Pancreas (tissue), 10 donors: ENCODE measurements around the gene DYRK1A. TPM values are rescaled to one million over a fixed set of nuclear protein-coding genes. Genes with fewer than 3 reads are reported as not detected.

Experiments used
- ATAC-seq, 4 donors: fragments of 200-7000 bp; cut with Tn5 transposase; one replicate each; pipeline versions ENCODE4 v1.8.0 to v1.9.1; 2020; ENCODE audit warnings: mild to moderate bottlenecking in 4 of 4, moderate library complexity in 4 of 4
- DNase-seq, 6 donors: peaks; one replicate each; pipeline ENCODE4 v3.0.0-alpha.2; 2020
- FAIRE-seq: peaks from 2 replicates; lab custom pipeline; 2012; peaks lifted over from hg19 to GRCh38; lab: Jason Lieb, UNC
- H3K27ac ChIP-seq, 4 donors: fragments of 200-600 bp; sonication (generic); 1 replicate in 3 of 4; 2 replicates in 1 of 4; pipeline versions ENCODE4 v1.5.0 to v1.8.0; 2020
- H3K27me3 ChIP-seq, 4 donors: fragments of 200-600 bp; one replicate each; pipeline ENCODE4 v1.8.0; 2021
- H3K36me3 ChIP-seq, 3 donors: fragments of 200-600 bp; sonication (generic) in 1 of 3; one replicate each; pipeline versions ENCODE4 v1.5.0 to v1.8.0; 2020 to 2021
- H3K4me1 ChIP-seq, 3 donors: fragments of 200-600 bp; one replicate each; pipeline ENCODE4 v1.8.0; 2021
- H3K4me3 ChIP-seq, 4 donors: fragments of 200-600 bp; sonication (generic) in 2 of 4; one replicate each; pipeline versions ENCODE4 v1.5.0 to v1.8.0; 2020 to 2021
- H3K9me3 ChIP-seq, 4 donors: fragments of 200-600 bp; one replicate each; pipeline ENCODE4 v1.8.0; 2021
- CTCF ChIP-seq, 4 donors: fragments of 200-600 bp; sonication (generic) in 3 of 4; IDR thresholded peaks; one replicate each; pipeline versions ENCODE4 v1.5.0 to v1.8.0; 2021; ENCODE audit warnings: antibody characterized with exemption in 4 of 4
- WGBS, 2 donors: extraction: QIAGEN DNeasy Blood & Tissue Kit; methylation state at CpG; one replicate each; pipeline ENCODE4 v1.1.7; 2013; 5-methylcytosine and 5-hydroxymethylcytosine counted together
- intact Hi-C, 3 donors: fragments of 100-400 bp; cut with DNase I; formaldehyde crosslinking; loops; one replicate each; pipeline versions ENCODE4 v1.11.1 to v1.14.2; 2022
- polyA plus RNA-seq, 2 donors: library from polyadenylated mRNA; stranded (reverse); fragments of 200-250 nt; gene quantifications; one replicate each; pipeline ENCODE4 v1.2.3, GENCODE V29; 2013
- total RNA-seq, 6 donors: library from RNA; stranded (reverse); fragmentation: NEBNext Ultra II Directional in 4 of 6; extraction: Animal tissue kit (Norgen Biotek cat#: 25700) in 4 of 6; gene quantifications; one replicate each; pipeline versions ENCODE4 v1.2.1 to v1.2.4, GENCODE V29; 2021 to 2023
- donor health status: healthy with polysubstance abuse.
- donor health status: DM: no; HTN: no; CAD: no; lungs with moderate emphysema.
- donor health status: DM: no; HTN: no; CAD: no.
- donor health status: control.
- donor health status: control.
- donor health status: Bipolar disorder and iron deficiency.
- donor health status: DM: yes; HTN: yes; CAD: no.
- donor health status: DM: no; HTN: no; CAD: no.
- donor health status: DM: no; HTN: no; CAD: no.
- donor health status: DM: yes; HTN: yes; CAD: no.

DYRK1A gene
- total and polyA plus RNA-seq, 8 donors = 10.4 to 37.9 (median 22.3) TPM

DNA sequence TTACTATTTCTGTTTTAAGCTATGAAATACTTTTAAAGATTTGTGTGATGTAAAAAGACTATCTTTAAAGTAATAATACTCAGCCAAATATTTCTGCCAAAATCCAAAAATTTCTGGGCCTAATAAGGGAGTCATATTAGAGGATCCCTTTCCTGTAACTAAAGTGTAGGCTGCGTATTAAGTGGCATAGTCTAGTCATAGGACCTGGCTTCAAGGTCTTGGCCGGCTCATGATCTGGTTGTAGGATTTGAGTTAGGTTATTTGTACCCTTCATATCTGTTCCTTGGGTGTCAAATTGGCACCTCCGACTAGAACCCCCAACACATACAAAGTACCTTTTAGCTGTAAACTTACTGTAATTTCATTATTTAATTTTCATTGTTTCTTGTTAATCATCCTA is 107.8 kb downstream of the DYRK1A start:
- peaks cover 25 to 42% (median 34%) of the 10 kb centered on the region in 3 donors for H3K4me1 ChIP-seq
- no peaks in the 10 kb centered on the region for H3K27me3 ChIP-seq
- 94 to 96% methylated on average over 3 of the region's 3 CpGs for WGBS, 2 donors
- FAIRE-seq (no peak), DNase-seq (no peak), ATAC-seq (no peak)
- no peak for TF ChIP-seq CTCF (IDR thresholded peaks at IDR 0.05)
- intact Hi-C loops = no loop called here
- no peaks in the 10 kb centered on the region for H3K36me3 ChIP-seq
- H3K9me3 ChIP-seq = no peaks in the 10 kb centered on the region
- H3K27ac ChIP-seq = no peak overlapping the region
- H3K4me3 ChIP-seq = no peak overlapping the region

DNA sequence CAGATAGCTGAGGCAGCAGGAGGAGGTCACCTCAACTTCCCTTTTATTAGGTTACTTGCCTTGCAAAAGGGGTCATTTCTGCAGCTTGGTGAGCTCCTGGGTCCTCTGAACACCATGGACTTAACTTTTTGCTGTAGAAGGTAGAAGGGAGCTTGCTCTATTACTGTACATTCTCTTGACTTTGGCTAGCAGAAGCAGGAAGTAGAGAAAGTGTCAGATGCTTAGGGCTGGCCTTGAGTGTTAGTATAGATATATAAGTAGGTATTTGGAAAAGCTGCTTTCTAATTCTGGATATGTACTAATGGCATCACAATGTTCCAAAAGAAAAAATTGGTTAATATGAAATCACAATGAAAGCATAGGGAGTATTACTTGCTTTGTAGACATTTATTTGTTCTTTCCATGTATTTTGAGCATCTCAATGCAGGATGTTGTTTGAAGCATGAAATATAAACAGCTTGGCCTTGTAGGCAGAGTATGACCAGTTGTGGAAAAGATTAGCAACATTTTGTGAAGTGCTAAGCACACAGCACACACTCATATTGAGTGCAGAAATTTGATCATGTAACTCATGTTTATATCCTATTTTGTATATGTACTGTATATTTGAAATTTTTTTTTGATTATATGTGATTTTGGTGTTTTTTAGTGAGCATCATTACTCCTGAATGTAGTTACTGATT is 108.8 kb downstream of the DYRK1A start:
- no peaks in the 10 kb centered on the region for H3K27me3 ChIP-seq
- ATAC-seq = peak in 3 of 4 donors; percentile 42 to 57 (median 44)
- no peak overlapping the region for H3K4me3 ChIP-seq
- H3K27ac ChIP-seq = no peak overlapping the region
- peak; percentile 20 for FAIRE-seq
- intact Hi-C loops = no loop called here
- H3K9me3 ChIP-seq = no peaks in the 10 kb centered on the region
- no peaks in the 10 kb centered on the region for H3K36me3 ChIP-seq
- no peak for DNase-seq
- no peak for TF ChIP-seq CTCF (IDR thresholded peaks at IDR 0.05)
- peaks cover 25 to 42% (median 34%) of the 10 kb centered on the region in 3 donors for H3K4me1 ChIP-seq

DNA sequence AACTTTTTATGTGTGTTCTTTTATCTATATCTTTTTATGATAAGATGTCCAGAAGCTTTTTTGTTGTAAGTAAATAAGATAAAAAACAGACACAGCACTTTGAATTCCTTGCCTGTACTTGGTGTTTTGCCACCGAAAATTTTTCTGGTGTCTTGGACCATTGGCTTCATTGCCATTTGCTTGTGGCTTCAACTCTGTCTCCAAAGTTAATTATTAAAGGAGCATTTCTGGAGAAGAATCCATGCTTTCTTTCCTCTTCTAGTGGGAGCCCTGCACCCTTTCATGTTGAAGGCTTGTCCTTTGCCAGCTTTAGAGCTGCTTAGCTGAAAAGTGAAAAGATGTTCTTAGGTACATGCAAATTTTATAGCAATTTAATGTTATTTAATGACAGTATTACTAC is 112.2 kb downstream of the DYRK1A start:
- DNase-seq (no peak), FAIRE-seq (no peak), ATAC-seq (peak in 3 of 4 donors; percentile 60 to 80 (median 78))
- peaks cover 14 to 28% (median 22%) of the 10 kb centered on the region in 3 donors for H3K4me1 ChIP-seq
- intact Hi-C loops = no loop called here
- no peak overlapping the region for H3K27ac ChIP-seq
- WGBS, 2 donors = 2 to 6% methylated on average over 1 of the region's 1 CpG
- no peaks in the 10 kb centered on the region for H3K27me3 ChIP-seq
- peaks cover 0 to 6% (median 0%) of the 10 kb centered on the region in 3 donors for H3K36me3 ChIP-seq
- no peaks in the 10 kb centered on the region for H3K9me3 ChIP-seq
- H3K4me3 ChIP-seq = no peak overlapping the region
- no peak for TF ChIP-seq CTCF (IDR thresholded peaks at IDR 0.05)

DNA sequence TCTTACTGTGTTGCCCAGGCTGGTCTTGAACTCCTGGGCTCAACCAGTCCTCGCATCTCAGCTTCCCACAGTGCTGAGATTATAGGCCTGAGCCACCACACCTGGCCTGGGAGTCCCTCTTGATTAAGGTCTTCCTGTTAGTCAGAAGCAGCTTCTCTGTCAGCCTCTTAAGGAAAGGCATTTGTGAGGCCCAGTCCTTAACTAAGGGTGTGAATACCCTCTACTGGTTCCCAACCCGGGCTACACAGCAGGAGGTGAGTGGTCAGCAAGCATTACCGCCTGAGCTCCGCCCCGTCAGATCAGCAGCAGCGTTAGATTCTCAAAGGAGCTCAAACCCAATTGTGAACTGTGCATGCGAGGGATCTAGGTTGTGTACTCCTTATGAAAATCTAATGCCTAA is 117.2 kb downstream of the DYRK1A start:
- Histone ChIP-seq H3K4me3 (no peak overlapping the region), H3K27ac (no peak overlapping the region), H3K9me3 (no peaks in the 10 kb centered on the region), H3K4me1 (peaks cover 3 to 6% (median 6%) of the 10 kb centered on the region in 3 donors), H3K36me3 (peaks cover 0 to 19% (median 0%) of the 10 kb centered on the region in 3 donors), H3K27me3 (no peaks in the 10 kb centered on the region)
- ATAC-seq = no peak
- no peak for DNase-seq
- no peak for TF ChIP-seq CTCF (IDR thresholded peaks at IDR 0.05)
- no peak for FAIRE-seq
- 93 to 95% methylated on average over 7 of the region's 7 CpGs for WGBS, 2 donors
- intact Hi-C loops = no loop called here
